ENCODE measurements around the gene MGME1. TPM values are rescaled to one million over a fixed set of nuclear protein-coding genes. Genes with fewer than 3 reads are reported as not detected.
A peak's percentile ranks its signal among the peaks of the same experiment; 100 is the strongest.

MGME1 gene
- total RNA-seq, 4 donors from 2014 or later: 16.1 to 38.0 (median 19.0) TPM

- H3K27ac ChIP-seq: no peak overlapping the region
- H3K4me3 ChIP-seq: no peak overlapping the region
- peaks cover 0 to 29% (median 8%) of the 10 kb centered on the region in 4 donors for H3K4me1 ChIP-seq
- no peaks in the 10 kb centered on the region for H3K9me3 ChIP-seq
- no peak for TF ChIP-seq POLR2A (IDR thresholded peaks at IDR 0.05)
- TF ChIP-seq, protein P1, sequence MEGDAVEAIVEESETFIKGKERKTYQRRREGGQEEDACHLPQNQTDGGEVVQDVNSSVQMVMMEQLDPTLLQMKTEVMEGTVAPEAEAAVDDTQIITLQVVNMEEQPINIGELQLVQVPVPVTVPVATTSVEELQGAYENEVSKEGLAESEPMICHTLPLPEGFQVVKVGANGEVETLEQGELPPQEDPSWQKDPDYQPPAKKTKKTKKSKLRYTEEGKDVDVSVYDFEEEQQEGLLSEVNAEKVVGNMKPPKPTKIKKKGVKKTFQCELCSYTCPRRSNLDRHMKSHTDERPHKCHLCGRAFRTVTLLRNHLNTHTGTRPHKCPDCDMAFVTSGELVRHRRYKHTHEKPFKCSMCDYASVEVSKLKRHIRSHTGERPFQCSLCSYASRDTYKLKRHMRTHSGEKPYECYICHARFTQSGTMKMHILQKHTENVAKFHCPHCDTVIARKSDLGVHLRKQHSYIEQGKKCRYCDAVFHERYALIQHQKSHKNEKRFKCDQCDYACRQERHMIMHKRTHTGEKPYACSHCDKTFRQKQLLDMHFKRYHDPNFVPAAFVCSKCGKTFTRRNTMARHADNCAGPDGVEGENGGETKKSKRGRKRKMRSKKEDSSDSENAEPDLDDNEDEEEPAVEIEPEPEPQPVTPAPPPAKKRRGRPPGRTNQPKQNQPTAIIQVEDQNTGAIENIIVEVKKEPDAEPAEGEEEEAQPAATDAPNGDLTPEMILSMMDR (IDR thresholded peaks at IDR 0.05): no peak
- no peaks in the 10 kb centered on the region for H3K36me3 ChIP-seq
- DNase-seq: no peak
- no peaks in the 10 kb centered on the region for H3K27me3 ChIP-seq
These were observed 34.5 kb upstream of the MGME1 start for GRCh38 chr20:17934141-17934862.

- no peak for DNase-seq
- Histone ChIP-seq H3K27me3 (no peaks in the 10 kb centered on the region), H3K9me3 (no peaks in the 10 kb centered on the region), H3K36me3 (no peaks in the 10 kb centered on the region), H3K4me1 (peaks cover 0 to 32% (median 12%) of the 10 kb centered on the region in 4 donors), H3K27ac (no peak overlapping the region), H3K4me3 (no peak overlapping the region)
- TF ChIP-seq POLR2A (IDR thresholded peaks at IDR 0.05): no peak
- TF ChIP-seq, protein P1 (IDR thresholded peaks at IDR 0.05): no peak
These were observed 33.6 kb upstream of the MGME1 start for GRCh38 chr20:17935186-17935585.

DNA sequence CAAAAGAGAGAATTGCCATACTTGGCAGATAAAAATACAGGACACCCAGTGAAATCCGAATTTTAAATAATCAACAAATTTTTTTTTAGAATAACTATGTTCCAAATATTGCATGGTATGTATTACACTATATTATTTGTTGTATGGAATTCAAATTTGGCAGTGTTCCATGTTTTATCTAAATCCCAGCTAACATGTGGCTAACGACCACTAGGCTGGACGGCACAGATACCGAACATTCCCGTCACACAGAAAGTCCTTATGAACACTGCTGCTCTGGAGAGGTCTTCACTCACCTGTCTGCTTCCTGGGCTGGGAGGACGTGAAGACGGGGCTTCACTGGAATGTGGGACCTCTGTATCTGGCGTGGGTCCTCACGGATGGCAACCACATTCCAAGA, 33.1 kb upstream of the MGME1 start:
- Histone ChIP-seq H3K4me3 (no peak overlapping the region), H3K27ac (peak overlapping the region in 2 of 4 donors; percentile 50 to 72), H3K27me3 (no peaks in the 10 kb centered on the region), H3K9me3 (no peaks in the 10 kb centered on the region), H3K36me3 (no peaks in the 10 kb centered on the region), H3K4me1 (peaks cover 0 to 32% (median 12%) of the 10 kb centered on the region in 4 donors)
- TF ChIP-seq, protein P1 (IDR thresholded peaks at IDR 0.05): no peak
- no peak for TF ChIP-seq POLR2A (IDR thresholded peaks at IDR 0.05)
- no peak for DNase-seq

- no peak for TF ChIP-seq POLR2A (IDR thresholded peaks at IDR 0.05)
- TF ChIP-seq, protein P1 (IDR thresholded peaks at IDR 0.05): no peak
- peaks cover 0 to 5% (median 0%) of the 10 kb centered on the region in 3 donors for H3K36me3 ChIP-seq
- DNase-seq: no peak
- no peaks in the 10 kb centered on the region for H3K9me3 ChIP-seq
- H3K4me3 ChIP-seq: no peak overlapping the region
- H3K4me1 ChIP-seq: peaks cover 0 to 32% (median 12%) of the 10 kb centered on the region in 4 donors
- peak overlapping the region in 3 of 4 donors; percentile 44 to 72 (median 50) for H3K27ac ChIP-seq
- no peaks in the 10 kb centered on the region for H3K27me3 ChIP-seq
These were observed 32.5 kb upstream of the MGME1 start for GRCh38 chr20:17936286-17936760.

- H3K4me1 ChIP-seq: peaks cover 0 to 32% (median 12%) of the 10 kb centered on the region in 4 donors
- DNase-seq: peak in 1 of 3 donors; percentile 76
- no peaks in the 10 kb centered on the region for H3K27me3 ChIP-seq
- TF ChIP-seq POLR2A (IDR thresholded peaks at IDR 0.05): no peak
- TF ChIP-seq, protein P1 (IDR thresholded peaks at IDR 0.05): no peak
- H3K4me3 ChIP-seq: no peak overlapping the region
- H3K27ac ChIP-seq: peak overlapping the region; percentile 29 to 72 (median 47)
- no peaks in the 10 kb centered on the region for H3K9me3 ChIP-seq
- H3K36me3 ChIP-seq: peaks cover 0 to 12% (median 0%) of the 10 kb centered on the region in 3 donors
These were observed 31.8 kb upstream of the MGME1 start for GRCh38 chr20:17936761-17937732.

Data from Peyer's patch (tissue), 4 donors.